BE2C (cell line): ENCODE results near the gene MAL.

Experiments
- DNase-seq: peaks from one replicate; pipeline ENCODE4 v3.0.0-alpha.2; 2020
- H3K27me3 ChIP-seq: fragments of 250-450 bp; sonication (Bioruptor Pico); 2 replicates; pipeline ENCODE4 v1.5.1; 2020; ENCODE audit warnings: mild to moderate bottlenecking
- H3K36me3 ChIP-seq: fragments of 250-450 bp; sonication (Bioruptor Pico); 2 replicates; pipeline ENCODE4 v1.5.1; 2020; ENCODE audit warnings: mild to moderate bottlenecking
- H3K4me1 ChIP-seq: fragments of 250-450 bp; sonication (Bioruptor Pico); 2 replicates; pipeline ENCODE4 v1.5.1; 2020
- H3K4me3 ChIP-seq: 2 replicates; pipeline ENCODE4 v1.5.1; 2011; ENCODE audit warnings: low read depth, low read length
- H3K9me3 ChIP-seq: fragments of 250-450 bp; sonication (Bioruptor Pico); 2 replicates; pipeline ENCODE4 v1.5.1; 2020
- TF ChIP-seq, protein P1 (sequence below): IDR thresholded peaks from 2 replicates; pipeline ENCODE4 v1.5.1; 2012; ENCODE audit warnings: mild to moderate bottlenecking, low read depth, low read length

The MAL gene

DNA sequence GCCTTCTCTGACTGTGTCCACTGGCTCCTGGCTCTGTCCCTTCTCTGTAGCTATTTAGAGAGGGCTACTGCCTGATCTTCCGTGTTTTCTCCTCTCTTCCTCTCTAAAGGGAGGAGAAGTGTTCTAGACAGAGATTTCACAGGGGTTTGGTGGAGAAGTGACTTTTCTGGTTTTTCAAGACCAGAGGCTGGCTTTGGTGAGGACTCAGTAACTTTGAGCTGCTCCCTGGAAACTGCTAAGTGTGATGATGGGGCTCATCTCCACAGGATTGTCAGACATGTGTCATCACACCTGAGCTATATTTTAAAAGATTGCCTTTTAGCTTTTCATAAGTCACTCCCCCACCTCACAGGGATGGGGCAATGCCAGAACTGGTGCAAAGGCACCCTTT, 6.2 kb downstream of the MAL start:
- TF ChIP-seq, protein P1, sequence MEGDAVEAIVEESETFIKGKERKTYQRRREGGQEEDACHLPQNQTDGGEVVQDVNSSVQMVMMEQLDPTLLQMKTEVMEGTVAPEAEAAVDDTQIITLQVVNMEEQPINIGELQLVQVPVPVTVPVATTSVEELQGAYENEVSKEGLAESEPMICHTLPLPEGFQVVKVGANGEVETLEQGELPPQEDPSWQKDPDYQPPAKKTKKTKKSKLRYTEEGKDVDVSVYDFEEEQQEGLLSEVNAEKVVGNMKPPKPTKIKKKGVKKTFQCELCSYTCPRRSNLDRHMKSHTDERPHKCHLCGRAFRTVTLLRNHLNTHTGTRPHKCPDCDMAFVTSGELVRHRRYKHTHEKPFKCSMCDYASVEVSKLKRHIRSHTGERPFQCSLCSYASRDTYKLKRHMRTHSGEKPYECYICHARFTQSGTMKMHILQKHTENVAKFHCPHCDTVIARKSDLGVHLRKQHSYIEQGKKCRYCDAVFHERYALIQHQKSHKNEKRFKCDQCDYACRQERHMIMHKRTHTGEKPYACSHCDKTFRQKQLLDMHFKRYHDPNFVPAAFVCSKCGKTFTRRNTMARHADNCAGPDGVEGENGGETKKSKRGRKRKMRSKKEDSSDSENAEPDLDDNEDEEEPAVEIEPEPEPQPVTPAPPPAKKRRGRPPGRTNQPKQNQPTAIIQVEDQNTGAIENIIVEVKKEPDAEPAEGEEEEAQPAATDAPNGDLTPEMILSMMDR: no peak
- peaks cover 19% of the 10 kb centered on the region for H3K27me3 ChIP-seq
- H3K4me3 ChIP-seq: no peak overlapping the region

DNA sequence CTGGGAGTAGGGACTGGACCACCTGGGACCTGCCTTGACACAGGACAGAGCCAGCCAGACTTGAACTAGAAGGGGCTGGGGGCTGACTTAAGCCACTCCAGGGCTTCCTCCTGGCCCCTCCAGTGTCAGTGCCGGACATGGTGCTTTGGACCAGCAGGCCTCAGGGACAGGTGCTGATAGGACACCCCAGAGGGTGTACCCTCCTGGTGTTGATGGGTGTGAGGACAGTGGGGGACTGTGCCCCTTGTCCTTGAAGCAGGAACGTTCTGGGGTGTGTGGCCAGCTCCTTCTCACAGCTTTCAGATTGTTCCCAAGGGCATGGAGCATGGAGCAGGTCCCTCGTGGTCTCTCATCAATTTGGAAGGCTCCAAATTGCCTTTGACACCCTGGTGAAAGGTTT, 6.8 kb downstream of the MAL start:
- Histone ChIP-seq H3K9me3 (no peaks in the 10 kb centered on the region), H3K27me3 (peaks cover 13% of the 10 kb centered on the region), H3K36me3 (no peaks in the 10 kb centered on the region), H3K4me1 (no peaks in the 10 kb centered on the region), H3K4me3 (no peak overlapping the region)
- TF ChIP-seq, protein P1: no peak
- no peak for DNase-seq

More for the DNA sequence above, 6.2 kb downstream of the MAL start:
- DNase-seq: no peak
- Histone ChIP-seq H3K36me3 (no peaks in the 10 kb centered on the region), H3K4me1 (no peaks in the 10 kb centered on the region), H3K9me3 (no peaks in the 10 kb centered on the region)

DNA sequence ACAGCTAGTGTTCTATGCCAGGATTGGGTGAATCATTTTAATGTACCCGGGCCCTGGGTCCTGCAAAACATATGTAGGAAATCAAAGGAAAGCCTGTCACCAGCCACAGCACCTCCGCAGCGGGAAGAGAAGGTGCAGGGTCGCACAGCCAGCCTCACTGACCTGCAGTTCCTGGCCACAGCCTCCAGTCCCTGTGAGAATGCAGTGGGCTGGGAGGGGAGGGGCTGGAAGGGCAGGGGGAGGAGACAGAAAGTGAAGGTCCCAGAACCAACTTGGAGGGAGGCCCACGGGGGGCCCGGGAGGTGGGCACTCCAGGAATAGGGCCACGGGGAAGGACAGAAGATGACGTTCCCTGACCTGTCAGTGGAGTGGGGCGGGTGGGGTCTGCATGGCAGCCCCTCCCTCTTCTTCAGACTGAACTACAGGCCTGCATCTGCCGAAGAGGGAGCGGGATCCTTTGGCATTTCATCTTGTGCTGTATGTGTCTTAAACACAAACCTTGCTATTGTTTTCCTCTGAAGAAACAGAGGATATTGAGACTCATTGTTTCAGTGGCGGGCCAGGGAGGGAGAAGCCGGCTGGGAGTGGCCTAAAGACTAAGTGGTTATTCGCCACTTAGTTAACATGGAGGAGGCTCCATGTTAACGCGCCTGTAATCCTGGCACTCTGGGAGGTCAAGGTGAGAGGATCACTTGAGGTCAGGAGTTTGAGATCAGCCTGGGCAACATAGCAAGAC, 7.5 kb downstream of the MAL start:
- DNase-seq: no peak
- Histone ChIP-seq H3K4me3 (no peak overlapping the region), H3K9me3 (no peaks in the 10 kb centered on the region), H3K4me1 (no peaks in the 10 kb centered on the region), H3K36me3 (no peaks in the 10 kb centered on the region), H3K27me3 (0 out of 2 replicates have a peak, but pooled peaks cover 8% of the 10 kb centered on the region)
- TF ChIP-seq, protein P1: no peak

DNA sequence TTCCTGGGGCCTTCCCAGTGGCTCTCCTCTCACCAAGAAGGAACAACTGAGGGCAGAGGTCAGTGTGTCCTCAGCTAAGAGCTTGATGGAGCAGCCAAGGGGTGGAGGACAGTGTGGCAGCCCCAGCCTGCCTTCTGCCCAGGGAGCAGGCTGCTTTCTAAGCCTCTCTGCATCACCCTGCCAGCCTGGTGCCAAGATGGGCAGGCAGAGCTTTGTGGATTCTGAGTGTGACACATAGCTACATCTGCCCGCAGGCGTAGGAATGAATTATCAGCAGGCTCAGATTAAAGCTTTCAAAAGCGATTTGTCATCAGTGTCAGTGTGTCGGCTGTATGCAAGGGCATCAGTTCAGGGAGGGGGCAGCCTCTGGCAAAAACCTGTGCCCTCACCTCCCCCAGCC, 8.7 kb downstream of the MAL start:
- no peak overlapping the region for H3K4me3 ChIP-seq
- no peaks in the 10 kb centered on the region for H3K9me3 ChIP-seq
- H3K36me3 ChIP-seq: no peaks in the 10 kb centered on the region
- no peak for DNase-seq
- TF ChIP-seq, protein P1: no peak
- no peaks in the 10 kb centered on the region for H3K4me1 ChIP-seq
- H3K27me3 ChIP-seq: 0 out of 2 replicates have a peak, but pooled peaks cover 1% of the 10 kb centered on the region

DNA sequence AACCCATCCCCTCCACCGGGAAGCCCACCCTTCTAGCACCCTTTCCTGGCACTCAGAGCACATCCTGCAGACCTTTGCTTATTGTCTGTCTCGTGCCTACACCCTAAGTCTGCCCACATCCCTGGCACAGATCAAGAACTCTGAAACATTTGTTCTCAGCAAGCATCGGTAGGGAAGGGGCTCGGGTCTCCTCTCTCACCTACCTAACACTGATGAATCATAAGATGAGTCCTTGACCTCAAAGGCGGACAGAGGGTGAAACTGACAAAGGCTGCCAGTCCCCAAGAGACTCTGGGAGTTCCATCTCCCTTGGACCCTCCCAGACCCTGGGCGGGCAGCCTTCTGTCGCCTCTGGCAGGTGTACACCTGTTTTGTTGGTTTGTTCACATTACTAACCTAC, 9.3 kb downstream of the MAL start:
- TF ChIP-seq, protein P1: no peak
- Histone ChIP-seq H3K9me3 (no peaks in the 10 kb centered on the region), H3K4me3 (no peak overlapping the region), H3K36me3 (no peaks in the 10 kb centered on the region), H3K4me1 (no peaks in the 10 kb centered on the region), H3K27me3 (no peaks in the 10 kb centered on the region)
- DNase-seq: no peak

DNA sequence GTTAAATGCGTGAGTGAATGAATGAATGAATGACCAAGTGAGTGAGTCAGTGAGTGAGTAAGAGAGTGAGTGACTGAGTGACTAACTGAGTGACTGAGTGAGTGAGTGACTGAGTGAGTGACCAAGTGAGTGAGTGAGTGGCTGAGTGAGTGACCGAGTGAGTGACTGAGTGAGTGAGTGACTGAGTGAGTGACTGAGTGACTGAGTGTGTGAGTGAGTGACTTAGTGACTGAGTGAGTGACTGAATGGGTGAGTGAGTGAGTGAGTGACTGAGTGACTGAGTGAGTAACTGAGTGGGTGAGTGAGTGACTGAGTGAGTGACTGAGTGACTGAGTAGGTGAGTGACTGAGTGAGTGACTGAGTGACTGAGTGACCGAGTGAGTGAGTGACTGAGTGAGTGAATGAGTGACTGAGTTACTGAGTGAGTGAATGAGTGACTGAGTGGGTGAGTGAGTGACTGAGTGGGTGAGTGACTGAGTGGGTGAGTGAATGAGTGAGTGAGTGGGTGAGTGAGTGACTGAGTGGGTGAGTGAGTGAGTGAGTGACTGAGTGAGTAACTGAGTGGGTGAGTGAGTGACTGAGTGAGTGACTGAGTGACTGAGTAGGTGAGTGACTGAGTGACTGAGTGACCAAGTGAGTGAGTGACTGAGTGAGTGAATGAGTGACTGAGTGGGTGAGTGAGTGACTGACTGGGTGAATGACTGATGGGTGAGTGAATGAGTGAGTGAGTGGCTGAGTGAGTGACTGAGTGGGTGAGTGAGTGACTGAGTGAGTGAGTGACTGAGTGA, 11.3 kb downstream of the MAL start:
- no peaks in the 10 kb centered on the region for H3K4me1 ChIP-seq
- H3K9me3 ChIP-seq: no peaks in the 10 kb centered on the region
- H3K36me3 ChIP-seq: no peaks in the 10 kb centered on the region
- no peak overlapping the region for H3K4me3 ChIP-seq
- TF ChIP-seq, protein P1: no peak
- H3K27me3 ChIP-seq: no peaks in the 10 kb centered on the region
- no peak for DNase-seq
